ENCODE measurements around the gene FBXL13.
A peak's percentile ranks its signal among the peaks of the same experiment; 100 is the strongest.
"Not testable (repeated sequence)": the region's sequence is repeated elsewhere in the genome, so short reads cannot be mapped to it uniquely, and the experiment has no call there.

The FBXL13 gene

GRCh38 chr7:103106005-103106702 lies 31.6 kb upstream of the FBXL13 start:
- TF ChIP-seq, protein P1, sequence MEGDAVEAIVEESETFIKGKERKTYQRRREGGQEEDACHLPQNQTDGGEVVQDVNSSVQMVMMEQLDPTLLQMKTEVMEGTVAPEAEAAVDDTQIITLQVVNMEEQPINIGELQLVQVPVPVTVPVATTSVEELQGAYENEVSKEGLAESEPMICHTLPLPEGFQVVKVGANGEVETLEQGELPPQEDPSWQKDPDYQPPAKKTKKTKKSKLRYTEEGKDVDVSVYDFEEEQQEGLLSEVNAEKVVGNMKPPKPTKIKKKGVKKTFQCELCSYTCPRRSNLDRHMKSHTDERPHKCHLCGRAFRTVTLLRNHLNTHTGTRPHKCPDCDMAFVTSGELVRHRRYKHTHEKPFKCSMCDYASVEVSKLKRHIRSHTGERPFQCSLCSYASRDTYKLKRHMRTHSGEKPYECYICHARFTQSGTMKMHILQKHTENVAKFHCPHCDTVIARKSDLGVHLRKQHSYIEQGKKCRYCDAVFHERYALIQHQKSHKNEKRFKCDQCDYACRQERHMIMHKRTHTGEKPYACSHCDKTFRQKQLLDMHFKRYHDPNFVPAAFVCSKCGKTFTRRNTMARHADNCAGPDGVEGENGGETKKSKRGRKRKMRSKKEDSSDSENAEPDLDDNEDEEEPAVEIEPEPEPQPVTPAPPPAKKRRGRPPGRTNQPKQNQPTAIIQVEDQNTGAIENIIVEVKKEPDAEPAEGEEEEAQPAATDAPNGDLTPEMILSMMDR (IDR thresholded peaks at IDR 0.05; ENCODE audit: low read depth, low read length), result no peak
- Histone ChIP-seq H3K36me3 (no peaks in the 10 kb centered on the region), H3K4me3 (ENCODE audit: low read depth, low read length) (no peak overlapping the region), H3K9me3 (ENCODE audit: severe bottlenecking) (no peaks in the 10 kb centered on the region), H3K27me3 (ENCODE audit: insufficient read depth, low read depth, severe bottlenecking) (no peaks in the 10 kb centered on the region), H3K27ac (no peak overlapping the region)
- peak; percentile 12 for DNase-seq

DNA sequence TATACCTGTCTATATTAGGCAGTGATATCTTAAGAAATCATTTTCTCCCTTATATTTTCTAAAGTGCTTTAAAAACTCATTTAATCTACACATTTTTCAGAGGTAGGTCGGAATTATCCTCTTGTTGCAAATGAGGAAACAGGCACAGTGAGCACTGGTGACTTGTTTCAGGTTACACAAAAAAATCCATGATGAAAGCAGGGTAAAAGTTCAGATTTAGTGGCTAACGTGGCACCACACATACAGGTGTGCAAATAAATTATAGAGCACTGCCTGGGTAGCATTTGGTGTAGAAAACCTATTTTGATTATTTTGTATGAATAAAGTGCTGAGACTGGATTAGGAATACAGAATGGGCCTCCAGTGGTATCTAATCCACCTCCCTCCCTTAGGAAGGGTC lies 26.9 kb upstream of the FBXL13 start:
- no peak overlapping the region for H3K4me3 ChIP-seq (ENCODE audit: low read depth, low read length)
- no peak overlapping the region for H3K27ac ChIP-seq
- no peaks in the 10 kb centered on the region for H3K9me3 ChIP-seq (ENCODE audit: severe bottlenecking)
- DNase-seq, result no peak
- no peaks in the 10 kb centered on the region for H3K27me3 ChIP-seq (ENCODE audit: insufficient read depth, low read depth, severe bottlenecking)
- peaks cover 3% of the 10 kb centered on the region; the same call in 1 of the 2 replicates for H3K36me3 ChIP-seq
- TF ChIP-seq, protein P1 (IDR thresholded peaks at IDR 0.05; ENCODE audit: low read depth, low read length), result no peak

- DNase-seq, result no peak
- Histone ChIP-seq H3K4me3 (ENCODE audit: low read depth, low read length) (no peak overlapping the region), H3K27me3 (ENCODE audit: insufficient read depth, low read depth, severe bottlenecking) (no peaks in the 10 kb centered on the region), H3K9me3 (ENCODE audit: severe bottlenecking) (peaks cover 2% of the 10 kb centered on the region), H3K36me3 (peaks cover 6% of the 10 kb centered on the region), H3K27ac (no peak overlapping the region)
- TF ChIP-seq, protein P1 (IDR thresholded peaks at IDR 0.05; ENCODE audit: low read depth, low read length), result no peak
These were observed 25.8 kb upstream of the FBXL13 start for GRCh38 chr7:103100348-103100747.

- Histone ChIP-seq H3K36me3 (peaks cover 13% of the 10 kb centered on the region), H3K27ac (no peak overlapping the region)
- DNase-seq, result no peak
These were observed 22.4 kb upstream of the FBXL13 start for GRCh38 chr7:103097041-103097440.

DNA sequence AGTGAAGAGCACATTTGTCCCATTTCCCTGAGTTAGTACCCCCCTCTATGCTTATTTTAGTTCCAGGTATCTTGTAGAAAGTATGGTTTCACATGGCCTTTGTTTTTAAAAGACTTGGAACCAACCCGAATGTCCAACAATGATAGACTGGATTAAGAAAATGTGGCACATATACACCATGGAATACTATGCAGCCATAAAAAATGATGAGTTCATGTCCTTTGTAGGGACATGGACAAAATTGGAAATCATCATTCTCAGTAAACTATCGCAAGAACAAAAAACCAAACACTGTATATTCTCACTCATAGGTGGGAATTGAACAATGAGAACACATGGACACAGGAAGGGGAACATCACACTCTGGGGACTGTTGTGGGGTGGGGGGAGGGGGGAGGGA lies 21.0 kb upstream of the FBXL13 start:
- DNase-seq, result not testable (repeated sequence)

More at GRCh38 chr7:103097041-103097440, 22.4 kb upstream of the FBXL13 start:
- no peak overlapping the region for H3K4me3 ChIP-seq (ENCODE audit: low read depth, low read length)
- TF ChIP-seq, protein P1 (IDR thresholded peaks at IDR 0.05; ENCODE audit: low read depth, low read length), result no peak
- peaks cover 2% of the 10 kb centered on the region for H3K9me3 ChIP-seq (ENCODE audit: severe bottlenecking)
- H3K27me3 ChIP-seq (ENCODE audit: insufficient read depth, low read depth, severe bottlenecking), result no peaks in the 10 kb centered on the region

DNA sequence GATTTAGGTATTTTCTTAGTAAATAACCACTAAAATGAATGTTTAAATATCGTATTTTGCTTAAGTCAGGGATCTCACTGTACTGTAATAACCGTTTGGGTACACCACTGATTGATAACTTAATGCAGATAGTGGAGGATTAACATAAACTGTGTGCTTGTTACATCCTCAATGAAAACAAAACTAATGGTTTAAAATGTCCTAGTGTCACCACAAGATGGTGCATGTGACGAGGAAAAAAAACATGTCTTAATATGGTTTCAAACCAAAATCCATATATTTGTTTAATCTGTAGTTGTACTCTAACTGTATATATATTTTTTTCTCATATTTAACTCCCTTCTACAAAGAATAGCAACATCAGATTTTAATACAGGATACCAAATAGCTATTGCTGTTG lies 19.5 kb upstream of the FBXL13 start:
- peaks cover 13% of the 10 kb centered on the region for H3K36me3 ChIP-seq
- TF ChIP-seq, protein P1 (IDR thresholded peaks at IDR 0.05; ENCODE audit: low read depth, low read length), result no peak

More for the DNA sequence above, 21.0 kb upstream of the FBXL13 start:
- not testable (repeated sequence) for H3K9me3 ChIP-seq (ENCODE audit: severe bottlenecking); H3K4me3 ChIP-seq (ENCODE audit: low read depth, low read length); H3K27ac ChIP-seq; H3K27me3 ChIP-seq (ENCODE audit: insufficient read depth, low read depth, severe bottlenecking)
- H3K36me3 ChIP-seq, result peaks cover 13% of the 10 kb centered on the region

More for the DNA sequence above, 19.5 kb upstream of the FBXL13 start:
- Histone ChIP-seq H3K9me3 (ENCODE audit: severe bottlenecking) (peaks cover 2% of the 10 kb centered on the region), H3K4me3 (ENCODE audit: low read depth, low read length) (no peak overlapping the region), H3K27ac (no peak overlapping the region), H3K27me3 (ENCODE audit: insufficient read depth, low read depth, severe bottlenecking) (no peaks in the 10 kb centered on the region)
- DNase-seq, result no peak
